Activated CD4-positive, alpha-beta T cell treated with anti-CD3 and anti-CD28 coated beads, Interleukin-10, Interleukin-2, amounts not matched to agents 100 ng/mL and 50 ng/mL, durations not matched to agents 16 hours and 8 hours (primary cell): ENCODE measurements around the gene OTOF.
"Not testable (repeated sequence)": the region's sequence is repeated elsewhere in the genome, so short reads cannot be mapped to it uniquely, and the experiment has no call there.

Source experiments
- DNase-seq: peaks from one replicate; pipeline ENCODE4 v3.0.0-alpha.2; 2020

The OTOF gene

DNA sequence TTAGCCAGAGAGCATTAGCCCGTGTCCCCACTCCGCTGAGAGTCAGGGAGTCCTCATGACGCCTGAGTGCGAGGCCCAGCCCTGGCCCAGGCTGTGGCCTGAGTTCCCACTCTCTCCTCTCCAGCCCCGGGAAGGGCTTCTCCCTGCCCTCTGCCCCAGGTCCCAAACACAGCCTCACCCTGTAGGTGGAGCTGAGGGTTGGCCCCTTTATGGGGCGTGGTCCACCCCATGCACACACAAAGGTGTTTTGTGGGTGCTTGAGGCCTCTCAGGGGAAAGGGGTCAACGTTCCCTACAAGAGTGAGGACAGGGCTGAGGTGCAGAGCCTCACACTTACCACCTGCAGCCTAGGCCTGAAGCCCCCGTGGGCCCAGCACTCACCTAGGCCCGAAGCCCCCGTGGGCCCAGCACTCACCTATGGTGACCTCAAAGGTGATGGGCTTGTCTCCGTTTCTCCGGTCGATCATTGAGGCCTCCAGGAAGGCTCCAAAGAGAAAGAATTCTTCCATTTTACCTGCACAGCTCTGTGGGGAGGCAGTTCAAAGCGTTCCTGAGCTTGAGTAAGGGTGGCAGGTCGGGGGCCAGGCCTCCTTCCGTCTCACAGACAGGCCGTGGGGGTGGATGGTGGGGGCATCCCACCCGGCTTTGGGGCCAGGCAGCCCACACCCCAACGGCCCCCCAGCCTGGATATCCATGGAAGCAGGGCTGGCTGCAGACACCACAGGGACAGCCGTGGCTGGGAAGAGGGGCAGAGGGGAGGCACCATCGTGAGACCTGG is 2.1 kb upstream of the OTOF start:
- no peak for DNase-seq

DNA sequence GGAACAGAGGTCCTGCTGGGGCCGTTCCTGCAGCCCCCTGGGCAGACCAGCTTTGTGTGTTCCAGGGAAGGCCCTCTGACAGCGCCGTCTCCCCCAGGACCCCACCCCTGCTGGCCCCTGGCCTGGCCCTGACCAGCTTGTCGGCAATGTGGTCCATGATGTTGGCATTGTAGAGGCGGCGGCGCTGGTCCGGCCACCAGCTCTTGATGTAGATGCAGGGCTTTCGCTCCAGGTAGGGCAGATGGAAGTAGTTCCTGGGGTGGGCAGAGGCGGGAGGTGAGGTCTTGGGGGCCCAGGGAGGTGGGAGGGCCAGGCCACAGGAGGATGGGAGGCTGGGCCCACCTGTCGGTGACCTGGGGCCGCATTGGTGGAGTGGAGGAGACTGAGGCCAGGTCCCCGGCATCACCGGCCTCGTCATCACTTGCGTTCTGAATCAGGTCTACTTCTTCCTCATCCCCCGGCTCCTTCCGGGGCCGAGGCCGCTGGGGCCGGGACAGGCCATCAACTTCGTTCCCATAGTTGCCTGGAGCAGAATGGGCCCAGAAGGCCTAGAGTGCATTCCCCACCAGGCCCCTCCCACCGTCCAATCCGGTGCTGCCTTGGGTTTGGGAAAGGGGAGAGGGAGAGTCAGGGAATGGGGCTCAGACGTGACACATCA is 1.3 kb upstream of the OTOF start:
- DNase-seq, result no peak

DNA sequence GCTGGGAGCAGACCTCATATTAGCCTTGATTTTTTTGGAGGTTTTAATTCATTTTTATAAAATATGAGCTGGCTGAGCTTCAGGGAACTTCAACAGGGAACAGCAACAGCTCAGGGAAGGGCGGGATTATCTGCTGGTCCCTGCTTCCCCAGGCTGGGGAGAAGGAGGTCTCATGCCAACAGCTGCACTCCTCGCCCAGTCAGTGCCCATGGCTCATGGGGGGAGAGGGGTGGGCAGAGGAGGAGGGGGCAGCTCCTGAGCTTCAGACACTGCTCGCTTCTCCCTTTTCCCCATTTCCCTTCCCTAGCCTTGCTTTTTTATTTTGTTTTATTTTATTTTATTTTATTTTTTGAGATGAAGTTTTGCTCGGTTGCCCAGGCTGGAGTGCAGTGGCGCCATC is 442 bp upstream of the OTOF start:
- no peak for DNase-seq

DNA sequence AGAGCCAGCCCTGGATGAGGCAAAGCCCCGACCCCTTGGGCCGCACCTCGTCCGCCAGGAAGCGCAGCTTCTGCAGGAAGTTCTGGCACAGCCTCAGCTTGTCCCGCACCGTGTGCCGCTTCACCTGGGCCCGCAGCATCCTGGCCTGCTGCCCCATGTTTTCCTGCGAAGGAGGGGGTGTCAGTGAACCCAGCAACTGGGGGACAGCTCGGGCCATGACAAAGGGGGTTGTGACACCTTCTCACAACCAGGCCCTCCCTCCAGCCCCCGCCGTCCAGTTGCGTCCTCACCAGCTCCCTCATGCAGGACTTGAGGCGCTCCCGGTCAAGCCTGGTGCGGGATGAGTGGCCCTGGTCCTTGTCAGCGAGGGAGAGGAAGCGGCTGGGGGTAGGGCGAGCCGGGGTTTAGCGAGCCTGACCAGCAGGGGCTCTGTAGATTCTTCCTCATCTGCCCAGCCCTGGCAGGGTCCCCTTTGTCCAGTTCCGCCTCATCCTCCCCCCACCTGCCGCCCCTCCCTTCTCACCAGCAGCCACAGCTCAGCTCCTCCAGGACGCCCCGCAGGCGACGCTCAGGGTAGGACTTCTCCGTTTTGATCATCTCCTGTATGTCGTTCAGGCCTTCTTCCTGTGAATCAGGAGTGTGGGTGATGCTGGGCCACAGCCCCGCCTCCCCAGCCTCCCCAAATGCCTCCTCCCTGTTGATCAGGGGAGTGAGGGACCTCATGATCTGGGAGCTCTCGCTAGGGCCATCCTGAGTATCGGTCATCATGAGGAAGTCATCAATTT is 606 bp downstream of the OTOF start:
- DNase-seq, result peak; percentile 45

DNA sequence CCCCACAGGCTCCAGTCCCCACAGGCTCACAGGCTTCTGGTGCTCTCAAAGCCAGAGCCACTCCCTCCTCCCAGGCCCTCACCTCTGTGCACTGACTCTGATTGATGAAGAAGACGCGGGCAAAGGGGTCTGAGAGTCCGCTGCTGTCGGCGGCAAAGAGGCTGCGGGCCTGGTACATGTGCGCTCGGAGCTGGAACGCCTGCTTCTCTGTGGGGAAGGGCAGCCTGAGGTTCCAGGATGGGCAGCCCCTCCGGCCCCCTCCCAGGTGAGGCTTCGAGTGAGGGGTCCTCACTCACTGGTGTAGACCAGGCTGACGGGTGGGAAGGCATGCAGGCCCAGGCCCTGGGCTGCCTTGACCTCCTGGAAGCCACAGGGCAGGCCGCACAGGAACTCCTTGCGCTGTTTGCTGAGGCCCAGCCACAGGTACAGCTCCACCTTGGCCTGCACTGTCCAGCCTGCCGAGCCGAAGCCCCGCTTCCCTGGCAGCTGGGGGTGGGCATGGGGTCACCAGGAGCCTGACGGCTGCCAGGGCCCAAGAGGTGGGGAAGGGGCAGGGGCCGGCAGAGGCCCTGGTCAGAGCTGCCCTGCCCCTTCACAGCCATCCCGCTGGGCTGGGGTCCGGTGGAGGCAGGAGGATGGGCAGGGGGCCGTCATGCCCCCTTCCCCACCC is 2.0 kb downstream of the OTOF start:
- DNase-seq, result no peak

DNA sequence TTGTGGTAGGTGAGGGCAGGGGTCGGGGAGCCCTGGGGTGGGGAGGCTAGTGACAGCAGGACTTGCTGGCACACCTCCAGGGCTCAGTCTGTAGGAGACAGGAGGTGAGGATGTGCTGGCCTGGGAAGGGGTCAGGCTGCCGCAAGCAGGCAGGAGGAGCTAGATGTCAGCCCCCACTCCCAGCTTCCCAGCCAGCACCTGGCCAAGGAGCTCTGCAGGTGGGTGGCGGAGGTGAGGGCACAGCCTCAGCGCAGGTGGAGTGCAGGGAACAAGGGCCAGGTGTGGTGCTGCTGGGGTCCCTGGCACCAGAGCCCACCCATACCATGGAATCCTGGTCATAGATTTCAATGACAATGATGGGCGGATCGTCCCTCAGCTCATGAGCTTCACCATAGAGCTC is 2.9 kb downstream of the OTOF start:
- DNase-seq, result no peak

DNA sequence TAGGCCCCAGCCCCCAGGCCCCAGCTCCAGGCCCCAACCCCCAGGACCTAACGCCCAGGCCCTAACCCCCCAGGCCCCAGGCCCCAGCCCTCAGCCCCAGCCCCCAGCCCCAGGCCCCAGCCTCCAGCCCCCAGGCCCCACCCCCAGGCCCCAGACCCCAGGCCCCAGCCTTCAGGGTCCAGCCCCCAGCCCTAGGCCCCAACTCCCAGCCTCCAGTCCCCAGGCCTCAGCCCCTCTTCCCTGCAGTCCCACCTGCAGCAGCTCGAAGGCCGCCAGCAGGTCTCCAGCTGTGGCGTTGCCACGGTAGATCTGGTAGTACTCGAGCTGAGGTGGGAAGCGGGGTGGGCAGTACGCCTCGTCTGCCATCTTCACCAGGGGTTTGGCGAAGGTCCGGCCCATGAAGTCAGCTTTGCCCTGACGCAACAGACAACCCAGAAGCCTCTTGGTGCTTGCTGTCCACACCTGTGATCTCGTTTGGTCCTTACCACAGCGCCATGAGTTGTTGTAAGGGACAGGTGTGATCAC is 3.6 kb downstream of the OTOF start:
- DNase-seq, result no peak

DNA sequence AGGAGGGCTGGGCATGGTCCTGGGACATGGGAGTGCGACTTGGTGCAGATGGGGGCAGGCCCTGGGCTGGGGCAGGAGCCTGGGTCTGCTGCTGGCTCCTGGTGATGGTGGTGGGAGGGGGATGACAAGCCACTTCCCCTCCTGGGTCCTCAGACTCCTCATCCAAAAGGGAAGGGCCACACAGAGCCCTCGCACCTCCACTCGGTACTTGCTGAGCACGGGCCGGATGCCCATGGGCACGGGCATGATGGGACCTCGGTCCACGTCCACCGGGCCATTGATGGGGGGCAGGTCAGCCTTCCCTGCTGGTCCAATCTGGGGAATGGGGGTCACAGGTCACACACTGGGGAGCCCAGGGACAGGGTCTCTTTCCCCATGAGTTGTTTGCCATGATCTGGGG is 4.1 kb downstream of the OTOF start:
- no peak for DNase-seq

DNA sequence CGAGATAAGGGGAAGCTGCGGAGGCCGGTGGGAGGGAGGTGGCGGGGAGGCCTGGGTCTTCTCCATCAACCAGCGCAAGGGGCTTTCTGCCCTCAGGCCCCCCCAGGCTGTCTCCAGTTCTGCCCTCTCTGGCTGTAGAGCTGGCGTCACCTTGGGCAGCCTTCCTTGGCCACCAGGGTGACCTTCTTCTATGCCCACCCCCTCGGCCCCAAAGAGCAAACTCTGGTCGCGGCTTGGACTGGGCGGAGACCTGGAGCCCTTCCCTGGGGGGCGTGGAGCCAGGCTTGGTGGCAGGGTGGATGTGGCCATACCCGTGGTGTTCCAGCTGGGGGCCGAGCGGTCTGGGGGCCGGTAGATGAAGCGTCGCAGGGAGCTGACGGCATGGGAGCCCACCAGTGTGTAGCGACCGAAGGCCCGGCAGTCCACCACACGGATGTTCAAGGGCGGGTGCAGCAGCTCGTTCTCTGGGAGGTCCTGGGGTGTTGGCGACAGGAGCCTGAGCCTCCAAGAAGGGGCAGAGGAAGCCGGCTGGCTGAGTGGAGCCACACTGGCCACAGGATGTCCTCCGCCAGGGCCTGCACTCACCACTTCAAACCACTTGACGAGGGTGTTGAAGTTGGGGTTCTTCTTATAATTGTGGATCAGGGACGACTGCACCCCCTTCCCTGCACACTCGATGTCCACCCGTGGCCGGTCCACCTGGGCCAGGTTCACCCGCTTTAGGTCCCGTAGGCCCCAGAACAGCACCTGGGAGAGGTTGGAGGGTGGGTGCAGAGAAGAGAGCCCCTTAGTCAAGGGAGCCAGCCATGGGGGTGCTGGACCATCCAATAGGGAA is 4.9 kb downstream of the OTOF start:
- no peak for DNase-seq

DNA sequence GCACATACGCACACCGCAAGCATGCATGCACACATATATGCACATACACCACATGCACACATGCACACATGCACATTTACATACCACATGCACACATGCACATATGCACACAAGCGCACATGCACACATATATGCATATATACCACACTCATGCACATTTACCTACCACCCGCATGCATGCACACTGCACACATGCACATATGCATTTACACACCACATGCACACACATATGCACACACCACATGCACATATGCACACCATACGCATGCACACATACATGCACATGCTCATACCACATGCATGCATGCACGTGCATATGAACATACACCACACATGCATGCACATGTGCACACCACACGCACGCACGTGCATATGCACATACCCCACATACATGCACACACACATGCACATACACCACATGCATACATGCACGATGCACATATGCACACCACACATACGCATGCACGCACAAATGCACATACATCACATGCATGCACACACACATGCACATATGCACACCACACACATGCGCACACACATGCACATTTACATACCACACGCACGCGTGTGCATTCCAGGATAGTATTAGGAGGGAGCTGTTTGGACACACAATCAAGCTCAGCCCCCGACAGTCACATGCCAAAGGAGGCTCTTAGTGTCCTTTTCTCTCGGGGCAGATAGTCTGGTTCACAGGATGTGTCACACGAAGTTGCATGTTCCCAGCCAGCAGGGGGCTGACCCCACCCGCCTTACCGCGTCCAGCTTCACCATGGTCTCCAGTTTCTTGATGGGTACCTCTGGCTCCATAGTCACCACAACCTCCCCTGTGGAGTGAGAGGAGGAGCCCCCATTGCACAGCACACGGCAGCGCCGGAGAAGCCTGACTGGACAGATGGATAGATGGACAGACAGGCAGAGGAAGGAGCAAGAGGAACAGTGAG is 5.9 kb downstream of the OTOF start:
- DNase-seq, result no peak

DNA sequence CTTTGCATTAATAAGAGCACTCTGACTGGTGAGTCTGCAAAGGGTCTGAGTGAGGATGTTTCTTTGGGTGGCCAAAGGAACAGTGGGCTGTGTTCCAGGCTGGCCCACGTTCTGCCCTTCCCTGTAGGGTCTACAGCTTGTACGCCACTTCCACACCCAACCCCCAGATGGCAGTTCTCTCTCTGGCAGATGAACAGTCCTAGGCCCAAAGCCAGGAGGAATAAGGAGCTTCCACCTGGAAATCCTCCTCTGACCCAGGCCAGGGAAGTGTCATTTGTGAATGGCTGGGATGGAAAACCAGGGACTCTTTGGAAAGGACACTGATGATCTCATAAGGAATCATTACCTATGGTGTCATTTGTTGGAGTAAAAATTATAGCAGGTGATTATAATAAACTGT is 6.6 kb downstream of the OTOF start:
- no peak for DNase-seq

DNA sequence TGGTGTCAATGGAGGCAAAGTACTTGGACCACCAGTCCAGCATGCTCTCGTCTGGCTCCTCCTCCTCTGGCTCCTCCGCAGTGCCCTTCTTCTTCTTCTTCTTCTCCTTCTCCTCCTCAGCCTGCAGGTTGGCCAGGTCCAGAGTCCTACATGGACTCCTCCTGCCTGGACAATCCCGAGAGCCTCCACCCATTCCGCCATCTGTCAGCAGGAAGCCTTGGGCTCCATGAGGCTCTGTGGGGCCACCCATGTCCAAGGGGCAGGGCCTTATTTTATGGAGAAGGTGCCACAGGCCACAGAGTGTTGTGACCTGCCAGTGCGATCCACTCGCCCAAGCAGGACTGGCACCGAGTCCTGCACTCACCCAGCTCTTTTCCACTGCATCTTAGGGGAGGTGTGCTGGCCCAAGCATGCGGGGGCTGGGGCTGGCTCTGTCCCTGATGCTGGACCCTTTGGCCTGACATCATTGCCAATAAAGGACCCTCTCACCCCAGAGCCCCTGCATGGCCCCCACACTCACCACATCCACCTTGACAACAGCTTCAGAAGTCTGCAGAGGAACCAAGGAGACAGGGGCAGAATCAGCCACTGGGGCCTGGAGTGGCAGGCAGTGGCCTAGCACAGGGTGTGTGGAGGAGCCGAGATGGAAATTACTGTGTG is 7.2 kb downstream of the OTOF start:
- DNase-seq, result no peak

DNA sequence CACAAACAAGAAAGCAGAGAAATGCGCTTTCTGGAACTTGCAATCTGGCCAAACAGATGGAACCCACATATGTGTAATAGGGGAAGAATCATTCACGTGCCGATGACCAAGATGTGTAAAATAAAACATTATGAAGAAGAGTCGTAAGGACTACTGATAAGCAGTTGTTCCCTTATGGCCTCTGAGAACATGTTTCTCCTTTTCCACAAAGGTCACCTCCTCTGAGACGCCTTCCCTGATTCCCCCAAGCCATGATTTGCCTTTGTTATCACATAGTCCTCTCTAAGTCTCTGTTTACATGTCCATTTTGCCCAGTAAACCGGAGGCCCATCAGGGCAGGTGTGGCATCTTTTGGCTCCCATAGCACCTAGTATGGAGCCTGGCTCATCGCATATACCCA is 8.0 kb downstream of the OTOF start:
- no peak for DNase-seq

DNA sequence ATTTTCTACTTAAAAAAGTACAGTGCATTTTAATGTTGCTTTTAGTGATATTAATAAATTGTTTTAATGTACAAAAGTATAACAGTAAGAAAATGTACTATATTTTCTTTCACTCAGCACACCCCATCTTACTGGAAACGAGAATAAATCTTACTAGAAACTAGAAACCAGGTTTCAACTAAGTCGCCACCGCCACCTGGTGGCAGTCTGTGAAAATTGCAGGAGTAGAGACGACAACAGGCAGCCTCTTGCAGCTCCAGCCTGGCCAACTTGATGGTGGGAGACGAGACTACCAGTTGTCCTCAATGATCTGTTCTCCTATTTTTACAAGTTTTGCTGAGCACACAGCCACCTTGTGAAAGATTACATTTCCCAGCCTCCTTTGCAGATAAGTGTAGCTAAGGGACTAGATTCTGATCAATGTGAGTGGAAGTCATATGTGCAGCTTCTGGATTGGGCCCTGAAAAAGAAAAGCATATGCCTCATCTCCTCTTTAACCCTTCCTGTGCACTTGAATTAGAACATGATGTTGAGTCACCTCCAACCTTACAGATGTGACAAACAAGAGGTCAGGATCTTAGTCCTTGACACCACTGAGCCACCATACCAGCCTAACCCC is 8.7 kb downstream of the OTOF start:
- peak; percentile 80 for DNase-seq

DNA sequence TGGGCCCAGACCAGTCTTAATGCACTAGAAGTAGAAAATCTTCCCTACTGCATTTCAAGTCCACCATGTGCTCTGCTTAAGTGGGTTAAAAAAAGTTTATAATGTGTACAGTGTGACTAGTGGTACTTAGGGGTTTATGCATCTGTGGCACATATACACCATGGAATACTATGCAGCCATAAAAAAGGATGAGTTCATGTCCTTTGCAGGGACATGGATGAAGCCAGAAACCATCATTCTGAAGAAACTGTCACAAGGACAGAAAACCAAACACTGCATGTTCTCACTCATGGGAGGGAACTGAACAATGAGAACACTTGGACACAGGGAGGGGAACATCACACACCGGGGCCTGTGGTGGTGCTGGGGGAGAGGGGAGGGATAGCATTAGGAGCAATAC is 9.4 kb downstream of the OTOF start:
- not testable (repeated sequence) for DNase-seq

DNA sequence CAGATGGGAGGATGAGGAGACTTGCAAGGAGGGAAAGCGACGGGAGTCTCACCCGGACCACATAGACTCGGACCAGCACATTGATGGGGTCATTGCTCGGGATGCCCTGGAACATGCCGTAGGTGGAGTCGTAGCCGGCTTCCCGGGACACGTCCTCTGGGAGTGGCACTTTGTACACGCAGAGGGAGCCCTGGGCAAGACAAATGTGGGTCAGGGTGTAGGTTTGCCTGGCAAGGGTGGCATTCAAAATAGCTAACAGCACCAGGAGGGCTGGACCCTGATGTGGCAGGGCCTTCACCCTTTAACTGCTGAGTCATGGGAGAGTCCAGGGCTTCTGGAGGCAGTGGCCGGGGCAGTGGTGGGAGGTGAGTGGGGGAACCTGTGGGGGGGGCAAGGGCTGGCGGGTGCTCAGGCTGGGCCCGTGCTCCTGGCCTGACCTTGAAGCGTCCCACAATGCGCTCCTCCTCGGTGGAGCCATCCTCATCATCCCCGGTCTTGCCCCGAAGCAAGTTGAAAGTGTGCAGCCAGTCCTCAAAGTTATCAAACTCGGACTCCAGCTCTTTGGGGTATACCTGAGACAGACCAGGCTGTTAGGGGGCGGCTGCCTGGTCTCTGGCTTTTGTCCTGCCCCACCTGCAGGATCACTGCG is 11.1 kb downstream of the OTOF start:
- DNase-seq, result no peak

DNA sequence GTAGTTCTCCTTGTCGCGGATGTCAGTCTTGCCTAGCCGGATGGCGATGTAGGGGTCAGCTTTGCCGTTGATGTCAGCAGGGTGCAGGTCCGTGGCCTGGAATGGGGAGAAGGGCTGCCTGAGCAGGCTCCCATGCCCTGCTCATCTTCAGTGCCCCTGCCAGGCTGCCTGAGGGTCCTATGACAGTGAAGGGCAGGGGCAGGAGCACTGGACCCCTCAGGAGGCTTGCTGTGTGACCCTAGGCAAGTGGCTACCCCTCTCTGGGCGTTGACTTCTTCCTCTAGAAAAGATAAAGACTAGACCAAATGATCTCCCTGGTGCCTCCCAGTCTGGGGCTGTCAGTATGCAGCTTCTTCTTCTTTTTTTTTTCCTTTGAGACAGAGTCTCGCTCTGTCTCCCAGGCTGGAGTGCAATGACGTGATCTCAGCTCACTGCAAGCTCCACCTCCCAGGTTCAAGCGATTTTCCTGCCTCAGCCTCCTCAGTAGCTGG is 11.9 kb downstream of the OTOF start:
- DNase-seq, result no peak

DNA sequence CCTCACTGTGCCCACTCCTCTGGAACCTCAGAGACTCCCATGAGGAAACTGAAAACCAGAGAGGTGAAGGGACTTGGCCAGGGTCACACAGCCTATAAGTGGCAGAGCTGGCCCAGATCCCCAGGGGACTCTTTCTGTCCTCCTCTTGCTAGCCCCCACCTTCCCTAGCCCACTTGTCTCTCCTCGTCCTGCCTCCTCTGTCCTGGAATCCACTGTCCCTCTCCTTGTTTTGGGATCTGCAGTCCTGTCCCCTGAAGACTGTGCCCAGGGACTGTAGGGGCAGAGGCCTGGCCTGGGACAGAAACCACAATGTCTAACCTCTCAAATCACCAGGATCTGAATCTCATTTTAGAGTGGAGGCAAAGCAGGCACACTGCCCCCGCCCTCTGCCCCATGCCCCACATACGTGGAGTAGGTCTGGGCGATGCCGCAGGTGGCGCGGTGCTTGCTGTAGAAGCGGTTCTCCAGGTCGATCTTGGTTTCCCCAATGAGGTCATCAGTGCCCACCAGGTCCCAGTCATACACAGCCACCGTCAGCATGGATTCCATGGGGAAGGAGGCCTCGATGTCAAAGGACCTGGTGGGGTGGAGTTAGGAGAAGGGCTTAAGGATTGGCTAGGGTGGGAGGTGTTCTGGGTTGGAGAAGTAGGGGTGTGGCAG is 12.5 kb downstream of the OTOF start:
- DNase-seq, result no peak
